Keratinocyte (primary cell): Measurements from ENCODE around the gene TNIK. TPM values are rescaled to one million over a fixed set of nuclear protein-coding genes. Genes with fewer than 3 reads are reported as not detected.

ENCODE experiments used
- DNase-seq: peaks from one replicate; pipeline ENCODE4 v3.0.0-alpha.2; 2011; ENCODE audit warnings: low read depth, missing footprints, low spot score
- FAIRE-seq: peaks from 2 replicates; lab custom pipeline; 2011; peaks lifted over from hg19 to GRCh38; lab: Jason Lieb, UNC
- H2AFZ ChIP-seq: 2 replicates; pipeline ENCODE4 v1.6.0; 2012; ENCODE audit warnings: low read length, control low read depth, inconsistent platforms; ENCODE audit not compliant: control insufficient read depth
- H3K27ac ChIP-seq: 2 replicates; pipeline ENCODE4 v1.5.1; 2011; ENCODE audit warnings: low read length; ENCODE audit not compliant: control insufficient read depth, insufficient read depth
- H3K27me3 ChIP-seq: 3 replicates; pipeline ENCODE4 v1.6.0; 2011; ENCODE audit warnings: low read length; ENCODE audit not compliant: control insufficient read depth, insufficient read depth; ENCODE audit errors: extremely low read depth
- H3K36me3 ChIP-seq, 2 experiments: 2 replicates in 1 of 2; 3 replicates in 1 of 2; pipeline ENCODE4 v1.5.1; 2011; ENCODE audit warnings: low read length in 2 of 2, mild to moderate bottlenecking in 1 of 2; ENCODE audit not compliant: control insufficient read depth in 2 of 2, insufficient read depth in 2 of 2; ENCODE audit errors: extremely low read depth in 1 of 2
- H3K4me1 ChIP-seq: 3 replicates; pipeline ENCODE4 v1.5.1; 2011; ENCODE audit warnings: low read length; ENCODE audit not compliant: control insufficient read depth, insufficient read depth; ENCODE audit errors: extremely low read depth
- H3K4me2 ChIP-seq: 3 replicates; pipeline ENCODE4 v1.6.0; 2011; ENCODE audit warnings: low read depth, low read length; ENCODE audit not compliant: control insufficient read depth, insufficient read depth; ENCODE audit errors: extremely low read depth
- H3K4me3 ChIP-seq, 3 experiments: fragments of 200-600 bp in 1 of 3; sonication (generic) in 1 of 3; 2 replicates in 2 of 3; 3 replicates in 1 of 3; pipeline ENCODE4 v1.5.1; 2011 to 2016; ENCODE audit warnings: low read length in 3 of 3, mild to moderate bottlenecking in 3 of 3, control low read depth in 2 of 3, inconsistent platforms in 1 of 3, low read depth in 1 of 3, mixed read lengths in 1 of 3, mixed run types in 1 of 3, moderate library complexity in 1 of 3; ENCODE audit not compliant: control insufficient read depth in 2 of 3, insufficient read depth in 2 of 3; ENCODE audit errors: extremely low read depth in 1 of 3
- H3K79me2 ChIP-seq: 2 replicates; pipeline ENCODE4 v1.6.0; 2012; ENCODE audit warnings: low read length; ENCODE audit not compliant: control insufficient read depth, insufficient read depth
- H3K9ac ChIP-seq: 3 replicates; pipeline ENCODE4 v1.6.0; 2011; ENCODE audit warnings: low read length; ENCODE audit not compliant: control insufficient read depth, insufficient read depth; ENCODE audit errors: extremely low read depth
- H3K9me1 ChIP-seq: 3 replicates; pipeline ENCODE4 v1.6.0; 2011; ENCODE audit warnings: low read length; ENCODE audit not compliant: control insufficient read depth, insufficient read depth; ENCODE audit errors: extremely low read depth
- H3K9me3 ChIP-seq: 2 replicates; pipeline ENCODE4 v1.5.1; 2012; ENCODE audit warnings: low read depth, low read length; ENCODE audit not compliant: control insufficient read depth
- H4K20me1 ChIP-seq: 3 replicates; pipeline ENCODE4 v1.6.0; 2011; ENCODE audit warnings: low read length; ENCODE audit not compliant: control insufficient read depth, insufficient read depth; ENCODE audit errors: extremely low read depth
- CTCF ChIP-seq, 3 experiments: IDR thresholded peaks in 1 of 3; conservative IDR thresholded peaks in 1 of 3; optimal IDR thresholded peaks in 1 of 3; 2 replicates in 2 of 3; 3 replicates in 1 of 3; pipeline versions ENCODE3 to v1.5.1; 2011; ENCODE audit warnings: low read length in 3 of 3, mild to moderate bottlenecking in 3 of 3, moderate library complexity in 2 of 3, control low read depth in 1 of 3, inconsistent platforms in 1 of 3; ENCODE audit not compliant: insufficient read depth in 2 of 3; ENCODE audit errors: extremely low read depth in 1 of 3
- EZH2 ChIP-seq: IDR thresholded peaks from one replicate; pipeline ENCODE4 v1.6.1; 2012; ENCODE audit warnings: inconsistent platforms, mild to moderate bottlenecking, low read length, moderate library complexity
- dilution Hi-C: fragments of 300-500 bp; cut with MboI; formaldehyde crosslinking; loops from one replicate; pipeline ENCODE4 v1.7.0; 2020; ENCODE audit warnings: low sequenced_read_pairs; ENCODE audit not compliant: extremely low pct_ligation_motif_present
- polyA plus RNA-seq, 5 experiments: library from polyadenylated mRNA; depleted of rRNA in 3 of 5; stranded (reverse) in 3 of 5; stranded (forward) in 1 of 5; unstranded in 1 of 5; fragments of >200 nt; gene quantifications; 1 replicate in 1 of 5; 2 replicates in 3 of 5; 3 replicates in 1 of 5; pipeline versions ENCODE4 v1.2.1 to v1.2.3, GENCODE V29; 2011 to 2012; ENCODE audit warnings: missing spikeins in 2 of 5, low read depth in 1 of 5, low replicate concordance in 1 of 5

Gene TNIK
- polyA plus RNA-seq, 1 donor (not counting 4 experiments of a cell fraction or from before 2014, with no cell fraction given): 4.4 TPM

- H3K9me1 ChIP-seq: no peaks in the 10 kb centered on the region
- dilution Hi-C loops: no loop called here
- H3K4me1 ChIP-seq: peaks cover 47% of the 10 kb centered on the region
- H3K4me2 ChIP-seq: peak overlapping the region; percentile 56
- H4K20me1 ChIP-seq: no peaks in the 10 kb centered on the region
- TF ChIP-seq CTCF (optimal IDR thresholded peaks at IDR 0.05 in 1 of 3, IDR thresholded peaks at IDR 0.05 in 1 of 3, conservative IDR thresholded peaks at IDR 0.05 in 1 of 3; ENCODE audit: extremely low read depth in 1 of 3, insufficient read depth in 2 of 3, low read length in 3 of 3): no peak
- TF ChIP-seq EZH2: no peak
- no peaks in the 10 kb centered on the region for H3K9me3 ChIP-seq
- H3K27ac ChIP-seq: peak overlapping the region; percentile 29
- no peaks in the 10 kb centered on the region for H3K36me3 ChIP-seq
- H3K9ac ChIP-seq: no peak overlapping the region
- H3K4me3 ChIP-seq: peak overlapping the region in 1 of 3 experiments; percentile 5
- H3K79me2 ChIP-seq: no peaks in the 10 kb centered on the region
- H3K27me3 ChIP-seq: no peaks in the 10 kb centered on the region
- no peak overlapping the region for H2AFZ ChIP-seq
- FAIRE-seq (peak; percentile 67), DNase-seq (no peak)
These were observed 112.1 kb downstream of the TNIK start for GRCh38 chr3:171348121-171348520.

- DNase-seq (no peak), FAIRE-seq (peak; percentile 90)
- H3K79me2 ChIP-seq: no peaks in the 10 kb centered on the region
- no peaks in the 10 kb centered on the region for H3K9me3 ChIP-seq
- no peaks in the 10 kb centered on the region for H3K9me1 ChIP-seq
- no peak overlapping the region for H3K9ac ChIP-seq
- peak overlapping the region in 1 of 3 experiments; percentile 1 for H3K4me3 ChIP-seq
- H2AFZ ChIP-seq: no peak overlapping the region
- peak overlapping the region; percentile 29 for H3K27ac ChIP-seq
- no peaks in the 10 kb centered on the region for H4K20me1 ChIP-seq
- dilution Hi-C loops: no loop called here
- H3K4me2 ChIP-seq: peak overlapping the region; percentile 56
- no peaks in the 10 kb centered on the region for H3K36me3 ChIP-seq
- H3K4me1 ChIP-seq: peaks cover 41% of the 10 kb centered on the region
- no peaks in the 10 kb centered on the region for H3K27me3 ChIP-seq
- TF ChIP-seq EZH2: no peak
- TF ChIP-seq CTCF (optimal IDR thresholded peaks at IDR 0.05 in 1 of 3, IDR thresholded peaks at IDR 0.05 in 1 of 3, conservative IDR thresholded peaks at IDR 0.05 in 1 of 3; ENCODE audit: extremely low read depth in 1 of 3, insufficient read depth in 2 of 3, low read length in 3 of 3): no peak
These were observed 112.7 kb downstream of the TNIK start for GRCh38 chr3:171347301-171348039.
